Measurements from ENCODE around the gene MYO1H.
A peak's percentile ranks its signal among the peaks of the same experiment; 100 is the strongest.
"Not testable (repeated sequence)": the region's sequence is repeated elsewhere in the genome, so short reads cannot be mapped to it uniquely, and the experiment has no call there.

Gene MYO1H

GRCh38 chr12:109393437-109394345, 46.0 kb downstream of the MYO1H start:
- POLR2A ChIA-PET (ENCODE audit: low non-redundant PET), result no interaction called here
- CTCF ChIA-PET, result interaction anchor here (0.5 to 1.8 kb wide), 25 partner anchors 10 to 1406 kb away, joined by 3 to 9 read pairs (median 3); no protein-coding TSS in a partner anchor
- DNase-seq (ENCODE audit: low spot score), result peak; percentile 70
- H3K27ac ChIP-seq, result no peak overlapping the region
- peak; percentile 93 for TF ChIP-seq CTCF (conservative IDR thresholded peaks at IDR 0.05; ENCODE audit: low read depth)

GRCh38 chr12:109394891-109395290, 47.2 kb downstream of the MYO1H start:
- DNase-seq (ENCODE audit: low spot score), result no peak
- ChIA-PET POLR2A (ENCODE audit: low non-redundant PET) (no interaction called here), CTCF (interaction anchor here (0.6 to 1.6 kb wide), 3 partner anchors 131 to 486 kb away, joined by 3 to 9 read pairs (median 5); no protein-coding TSS in a partner anchor)
- no peak for TF ChIP-seq CTCF (conservative IDR thresholded peaks at IDR 0.05; ENCODE audit: low read depth)
- H3K27ac ChIP-seq, result no peak overlapping the region

- DNase-seq (ENCODE audit: low spot score); POLR2A ChIA-PET (ENCODE audit: low non-redundant PET); CTCF ChIA-PET; H3K27ac ChIP-seq: not testable (repeated sequence)
Observed at GRCh38 chr12:109404841-109405240, 57.1 kb downstream of the MYO1H start.

GRCh38 chr12:109406147-109406546, 58.4 kb downstream of the MYO1H start:
- CTCF ChIA-PET, result interaction anchor here (0.6 to 0.9 kb wide), 2 partner anchors 12 to 496 kb away, joined by 3 read pairs; no protein-coding TSS in a partner anchor
- POLR2A ChIA-PET (ENCODE audit: low non-redundant PET); H3K27ac ChIP-seq; DNase-seq (ENCODE audit: low spot score): not testable (repeated sequence)

- H3K27ac ChIP-seq, result no peak overlapping the region
- ChIA-PET CTCF (interaction anchor here (0.6 to 1.0 kb wide), 2 partner anchors 9 to 25 kb away, joined by 3 to 6 read pairs; no protein-coding TSS in a partner anchor), POLR2A (ENCODE audit: low non-redundant PET) (no interaction called here)
- DNase-seq (ENCODE audit: low spot score), result no peak
- no peak for TF ChIP-seq CTCF (conservative IDR thresholded peaks at IDR 0.05; ENCODE audit: low read depth)
Observed at GRCh38 chr12:109418848-109419480, 71.3 kb downstream of the MYO1H start.

- no peak overlapping the region for H3K27ac ChIP-seq
- DNase-seq (ENCODE audit: low spot score), result no peak
- TF ChIP-seq CTCF (conservative IDR thresholded peaks at IDR 0.05; ENCODE audit: low read depth), result no peak
- POLR2A ChIA-PET (ENCODE audit: low non-redundant PET), result no interaction called here
- CTCF ChIA-PET, result interaction anchor here (0.5 to 0.8 kb wide), 2 partner anchors 11 to 158 kb away, joined by 3 to 4 read pairs; no protein-coding TSS in a partner anchor
Observed at GRCh38 chr12:109421355-109422087, 73.8 kb downstream of the MYO1H start.

- CTCF ChIA-PET, result interaction anchor here (0.8 kb wide), 1 partner anchor 10 kb away, joined by 4 read pairs; no protein-coding TSS in a partner anchor
- no peak for TF ChIP-seq CTCF (conservative IDR thresholded peaks at IDR 0.05; ENCODE audit: low read depth)
- POLR2A ChIA-PET (ENCODE audit: low non-redundant PET), result no interaction called here
- no peak for DNase-seq (ENCODE audit: low spot score)
- H3K27ac ChIP-seq, result no peak overlapping the region
Observed at GRCh38 chr12:109422251-109422650, 74.6 kb downstream of the MYO1H start.

All from RWPE1 (cell line).